Measurements from ENCODE around the gene BORCS6.

- TF ChIP-seq POLR2A (IDR thresholded peaks at IDR 0.05; ENCODE audit: low read length) (no peak), GATA1 (IDR thresholded peaks at IDR 0.05; ENCODE audit: low read depth, low read length) (no peak)
Measured at GRCh38 chr17:8164815-8165131, 25.2 kb downstream of the BORCS6 start.

Data from erythroblast (primary cell).